Middle frontal gyrus (tissue), 1 donor: ENCODE measurements around the gene ZNF879.

Experiments used
- DNase-seq: peaks from one replicate; pipeline ENCODE4 v3.0.0-alpha.2; 2015; ENCODE audit warnings: low spot score; ENCODE audit errors: extremely low spot score

ZNF879 gene

GRCh38 chr5:179023528-179024189 is at the start of gene ZNF879:
Gene ZNF879, plus strand, starts transcription at chr5:179023804. Its CDS starts 1,201 bp downstream, at chr5:179025005.
- DNase-seq: peak; percentile 95

GRCh38 chr5:178981381-178981780 is 42.2 kb upstream of the ZNF879 start:
- no peak for DNase-seq

DNA sequence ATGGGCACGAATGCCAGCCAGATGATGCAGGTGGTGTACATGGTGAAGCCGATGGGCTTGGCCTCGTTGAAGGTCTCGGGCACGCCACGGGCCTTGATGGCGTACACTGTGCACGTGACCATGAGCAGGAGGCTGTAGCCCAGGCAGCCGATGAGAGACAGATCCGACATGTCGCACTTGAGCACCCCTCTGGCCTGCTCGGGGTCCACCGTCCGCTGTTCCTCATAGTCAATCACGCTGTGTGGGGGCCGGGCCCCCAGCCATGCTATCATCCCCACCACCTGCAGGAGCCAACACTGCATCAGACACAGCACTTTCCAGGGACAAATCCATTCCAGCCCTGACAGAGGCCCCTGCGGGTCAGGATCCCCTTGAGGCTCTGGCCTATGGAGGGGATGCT is 40.7 kb upstream of the ZNF879 start:
- DNase-seq: no peak

DNA sequence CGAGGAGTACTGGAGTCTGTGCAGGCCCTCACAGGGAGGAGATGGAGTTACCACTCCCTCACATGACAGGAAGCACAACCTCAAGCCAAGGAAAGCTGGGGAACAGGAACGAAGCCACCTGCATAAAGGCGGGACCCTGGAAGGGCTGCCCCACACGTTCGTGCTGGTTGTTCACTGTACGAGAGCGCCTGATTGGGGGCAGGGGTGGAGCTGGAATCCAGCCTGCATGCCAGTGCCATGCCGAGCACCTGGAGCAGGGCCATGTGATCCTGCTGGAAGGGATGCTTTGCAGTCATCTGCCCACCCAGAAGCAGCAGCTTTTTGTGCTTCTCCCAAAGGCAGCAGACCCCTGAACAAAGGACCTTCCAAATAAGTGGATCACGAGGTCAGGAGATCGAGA is 39.9 kb upstream of the ZNF879 start:
- no peak for DNase-seq

DNA sequence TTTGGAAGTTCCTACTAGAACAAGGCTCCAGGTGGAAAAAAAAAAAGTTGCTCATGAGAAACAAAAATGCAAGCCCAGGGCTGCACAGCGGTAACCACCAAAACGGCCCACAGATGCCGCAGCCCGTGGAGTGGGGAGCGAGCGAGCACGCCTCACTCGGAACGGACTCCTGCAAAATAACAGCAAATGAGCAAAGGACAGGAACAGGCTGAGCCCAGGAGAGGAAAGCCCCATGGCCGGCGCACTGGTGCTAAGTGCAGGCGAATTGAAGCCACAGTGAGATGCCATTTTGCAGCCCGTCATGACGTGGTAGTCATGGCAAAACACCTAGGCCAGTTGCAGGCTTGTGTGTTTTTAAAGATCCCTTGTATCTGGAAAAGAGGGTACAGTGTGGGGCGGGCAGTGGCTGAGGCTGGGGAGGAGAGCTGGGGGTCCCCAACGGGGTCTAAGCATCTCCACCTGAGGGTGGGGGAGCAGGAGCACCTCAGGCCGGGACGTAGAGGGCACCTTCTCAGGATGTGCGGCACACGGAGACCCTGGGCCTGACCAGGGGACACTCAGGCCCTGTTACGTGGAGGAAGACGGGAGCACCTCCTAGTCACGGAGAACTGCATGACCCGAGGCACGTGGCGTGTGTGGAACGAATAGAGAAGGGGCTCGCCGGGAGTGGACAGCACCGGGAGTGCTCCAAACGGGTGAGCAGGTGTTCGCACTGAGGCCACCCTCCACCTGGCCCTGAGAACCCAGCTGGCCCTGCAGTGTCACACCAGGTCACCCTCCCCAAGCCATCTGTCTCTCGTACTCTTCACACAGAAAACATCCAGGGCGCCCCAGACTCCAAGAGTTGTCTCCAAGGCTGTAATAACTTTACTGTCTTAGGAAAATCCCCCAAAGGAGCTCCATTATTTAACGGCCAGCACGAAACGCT is 39.2 kb upstream of the ZNF879 start:
- DNase-seq: no peak

DNA sequence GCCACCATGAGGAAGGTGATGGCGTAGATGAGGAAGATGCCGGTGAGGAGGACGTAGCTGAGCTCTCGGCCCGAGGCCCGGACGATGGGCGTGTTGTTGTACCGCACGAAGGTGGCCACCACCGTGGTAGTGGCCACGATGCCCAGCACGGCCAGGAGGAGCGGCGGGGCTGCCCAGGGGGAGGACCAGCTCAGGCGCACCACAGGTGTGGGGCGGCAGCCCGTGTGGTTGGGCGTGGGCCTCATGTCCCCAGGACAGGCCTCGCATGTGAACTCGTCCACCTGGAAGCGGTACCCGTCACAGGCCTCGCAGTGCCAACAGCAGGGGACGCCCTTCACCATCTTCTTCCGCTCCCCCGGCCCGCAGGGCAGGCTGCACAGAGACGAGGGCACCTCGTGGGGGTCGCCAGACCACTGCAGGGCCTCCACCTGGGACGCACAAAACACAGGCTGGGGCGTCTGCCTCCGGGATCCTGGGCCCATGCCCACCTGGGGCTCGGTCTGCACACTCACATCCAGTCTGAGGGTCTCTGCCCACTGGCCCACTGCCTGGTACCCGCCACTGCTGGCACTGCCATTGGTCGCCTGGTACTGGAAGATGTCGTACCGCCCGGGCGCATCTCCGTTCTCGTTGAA is 37.2 kb upstream of the ZNF879 start:
- DNase-seq: no peak

DNA sequence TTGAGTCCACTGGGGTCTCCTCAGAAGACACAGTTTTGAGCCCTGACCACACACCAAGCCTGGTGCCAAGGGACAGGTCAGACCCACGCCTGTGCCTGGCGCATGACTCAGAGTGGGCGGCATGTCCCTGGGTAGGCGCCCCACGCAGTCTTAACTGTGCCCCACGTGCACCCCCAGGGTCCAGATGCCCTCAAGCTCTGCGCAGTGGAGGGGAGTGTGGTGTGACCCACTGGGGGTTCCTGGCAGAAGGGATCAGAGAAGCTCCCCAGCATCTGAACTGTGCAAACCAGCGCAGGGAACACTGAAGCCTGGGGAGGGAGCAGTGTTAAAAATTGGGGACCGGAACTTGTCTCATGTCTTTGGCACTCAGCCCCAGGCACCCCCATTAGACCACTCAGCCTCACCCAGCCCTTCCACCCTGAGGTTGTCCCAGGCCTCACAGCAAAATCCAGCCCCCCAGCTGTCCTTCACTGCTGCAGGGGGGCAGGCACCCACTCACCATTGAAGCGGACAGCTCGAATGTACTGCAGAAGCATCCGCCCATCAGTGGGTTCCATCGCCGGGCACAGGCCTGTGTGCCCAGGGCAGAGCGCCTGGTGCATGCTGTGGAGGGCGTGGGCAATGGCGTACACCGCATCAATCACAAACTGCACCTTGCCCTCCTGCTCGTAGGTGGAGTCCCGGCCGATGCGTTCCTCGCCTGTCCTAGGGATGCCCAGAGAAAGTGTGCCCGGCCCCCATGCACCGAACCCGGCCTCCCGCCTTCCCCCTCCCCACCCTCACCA is 35.0 kb upstream of the ZNF879 start:
- DNase-seq: no peak

DNA sequence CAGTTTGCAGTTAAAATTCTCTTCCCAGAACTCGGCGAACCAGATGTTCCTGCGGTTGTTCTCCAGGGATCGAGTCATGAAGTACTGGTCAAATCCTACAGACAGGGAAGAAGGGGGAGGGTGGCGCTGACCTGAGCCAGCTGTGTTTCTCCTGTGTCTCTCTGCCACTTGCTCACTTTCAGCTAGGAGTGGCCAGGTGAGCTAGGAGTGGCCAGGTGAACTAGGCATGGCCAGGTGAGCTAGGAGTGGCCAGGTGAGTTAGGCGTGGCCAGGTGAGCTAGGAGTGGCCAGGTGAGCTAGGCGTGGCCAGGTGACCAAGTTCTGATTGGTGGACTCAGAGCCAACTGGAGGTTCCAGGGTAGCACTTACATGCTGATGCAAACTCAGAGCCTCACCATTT is 34.3 kb upstream of the ZNF879 start:
- DNase-seq: no peak

- no peak for DNase-seq
These were observed 33.1 kb upstream of the ZNF879 start for GRCh38 chr5:178990491-178990890.

DNA sequence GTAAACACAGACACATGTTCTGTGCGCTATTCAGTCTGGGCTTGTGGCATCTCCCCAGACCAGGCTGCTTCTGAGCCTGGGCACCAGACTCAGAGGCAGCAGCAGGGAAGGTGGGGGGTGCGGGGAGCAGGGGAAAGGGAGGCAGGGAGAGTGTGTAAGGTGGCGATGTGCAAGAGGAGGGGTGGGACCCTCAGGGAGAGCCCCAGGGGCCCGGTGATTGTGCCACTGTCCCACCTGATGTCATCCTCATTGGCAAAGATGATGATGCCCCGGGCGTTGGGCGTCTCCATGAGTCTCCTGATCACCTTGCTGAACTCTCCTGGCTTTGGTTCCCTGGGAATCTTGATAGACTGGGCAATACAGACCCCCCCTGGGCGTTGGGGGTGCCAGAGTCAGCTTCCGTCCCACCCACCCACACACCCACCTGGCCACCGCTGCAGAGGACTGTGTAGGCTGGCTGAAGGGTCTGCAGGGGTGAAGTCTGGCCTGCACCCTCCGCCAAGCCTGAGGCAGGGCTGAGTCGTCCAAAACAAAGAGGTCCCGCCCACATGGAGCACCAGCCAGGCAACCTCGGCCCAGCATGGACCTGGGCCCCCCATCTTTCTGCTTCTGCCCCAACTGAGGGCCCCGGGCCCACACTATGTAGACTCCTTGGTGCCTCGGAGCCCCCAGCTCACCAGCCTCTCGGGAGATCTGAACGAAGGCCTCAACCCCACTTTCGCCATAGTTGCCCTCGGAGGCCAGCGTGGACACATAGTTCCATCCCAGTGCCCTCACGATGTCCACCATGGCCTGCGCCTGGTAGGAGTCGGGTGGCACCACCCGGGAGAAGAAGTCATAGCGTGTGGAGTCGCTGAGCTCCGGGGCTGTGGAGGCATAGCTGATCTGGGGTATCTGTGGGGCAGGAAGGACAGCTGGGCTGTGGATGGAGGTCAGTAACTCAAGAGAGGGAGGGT is 32.1 kb upstream of the ZNF879 start:
- no peak for DNase-seq

DNA sequence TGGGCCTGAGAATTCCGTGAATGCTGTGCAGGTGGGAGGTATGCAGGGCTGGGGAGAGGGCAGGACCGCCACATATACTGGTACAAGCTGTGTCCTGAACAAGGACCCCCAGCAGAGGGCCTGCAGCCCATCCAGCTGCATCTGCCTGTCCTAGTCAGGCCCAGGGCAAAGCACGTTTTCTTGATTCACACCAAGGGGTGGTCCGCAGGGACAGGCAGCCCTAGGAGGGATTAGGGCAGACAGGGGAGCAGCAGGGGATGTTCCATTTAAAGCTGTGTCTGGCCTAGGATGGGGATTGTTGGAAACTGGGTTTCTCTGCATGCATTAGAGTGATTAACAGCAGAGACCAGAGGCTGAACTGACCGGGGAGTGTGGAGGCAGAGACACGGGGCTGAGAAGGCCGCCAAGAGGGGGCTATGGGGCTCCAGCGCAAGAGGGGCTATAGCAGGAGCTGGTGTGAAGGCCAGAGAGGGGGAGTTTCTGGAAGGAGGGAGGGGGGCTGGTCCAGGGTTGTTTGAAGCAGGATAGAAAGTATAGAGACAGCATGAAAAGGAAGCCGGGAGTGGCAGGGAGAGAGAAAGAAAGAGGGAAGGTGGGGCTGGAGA is 31.2 kb upstream of the ZNF879 start:
- DNase-seq: no peak

DNA sequence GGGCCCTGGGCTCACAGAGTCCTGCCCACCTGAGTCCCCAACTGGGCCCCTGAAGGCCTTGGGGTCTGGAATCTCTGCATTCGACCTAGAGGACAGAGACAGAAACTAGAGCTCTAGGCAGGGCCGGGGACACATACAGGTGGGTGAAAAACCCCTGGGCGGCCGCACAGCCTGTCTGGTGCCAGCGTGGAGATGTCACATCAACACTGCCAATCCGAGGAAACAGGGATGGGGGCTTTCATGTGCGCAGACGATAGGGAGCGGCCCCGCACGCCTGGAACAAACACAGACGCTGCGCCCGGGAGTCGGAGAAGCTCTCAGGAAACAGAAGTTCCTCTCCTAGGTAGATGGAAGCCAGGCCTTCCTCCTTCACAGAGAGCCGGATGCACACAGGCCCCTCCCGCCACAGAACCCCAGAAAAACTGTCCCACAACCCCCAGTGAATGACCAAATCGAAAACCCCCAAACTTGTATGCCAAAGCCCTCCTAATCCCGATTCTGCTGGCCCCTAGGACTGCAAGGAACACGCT is 30.3 kb upstream of the ZNF879 start:
- DNase-seq: no peak

- DNase-seq: no peak
These were observed 29.5 kb upstream of the ZNF879 start for GRCh38 chr5:178993955-178994579.

DNA sequence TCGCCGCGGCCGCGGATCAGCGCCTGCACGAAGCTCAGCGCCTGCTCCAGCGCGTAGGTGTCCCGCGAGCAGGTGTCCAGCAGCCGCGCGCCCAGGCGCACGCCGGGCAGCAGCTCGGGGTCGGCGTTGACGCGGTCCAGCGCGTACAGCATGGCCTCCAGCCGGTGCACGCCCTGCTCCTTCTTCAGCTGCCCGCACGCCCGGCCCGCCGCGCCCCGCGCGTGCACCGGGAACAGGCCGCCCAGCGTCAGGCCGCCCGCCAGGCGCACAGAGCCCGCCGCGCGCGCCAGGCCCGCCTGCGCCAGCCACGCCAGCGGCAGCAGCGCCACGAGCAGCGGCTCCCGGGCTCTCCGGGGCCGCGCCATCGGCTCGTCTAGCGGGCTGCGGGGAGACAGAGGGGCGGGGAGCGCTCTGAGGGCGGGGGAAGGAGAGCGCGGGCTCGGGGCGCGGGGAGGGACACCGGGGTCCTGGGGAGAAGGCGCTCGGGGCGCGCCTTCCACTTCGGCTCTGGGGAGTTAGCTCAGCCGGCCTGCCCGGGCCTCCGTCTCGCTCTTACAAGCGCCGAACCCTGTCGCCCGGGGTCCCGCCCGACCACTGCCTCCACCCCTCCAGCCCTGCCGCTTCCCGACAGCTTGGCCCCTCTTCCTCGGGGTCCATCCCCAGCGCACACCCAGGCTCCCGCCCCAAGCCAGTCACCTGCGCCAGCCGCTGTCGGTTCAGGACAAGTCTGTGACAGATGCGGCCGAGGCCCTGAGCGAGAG is 28.8 kb upstream of the ZNF879 start, which contains the start of gene GRM6:
Gene GRM6, minus strand, starts transcription at position 741 of the 761 bp plus-strand sequence. Its CDS starts 376 bp downstream, at position 365.
- no peak for DNase-seq

GRCh38 chr5:178995341-178995690 is 28.3 kb upstream of the ZNF879 start:
- no peak for DNase-seq

GRCh38 chr5:178996156-178996555 is 27.4 kb upstream of the ZNF879 start:
- no peak for DNase-seq

GRCh38 chr5:178997191-178997590 is 26.4 kb upstream of the ZNF879 start:
- DNase-seq: no peak

DNA sequence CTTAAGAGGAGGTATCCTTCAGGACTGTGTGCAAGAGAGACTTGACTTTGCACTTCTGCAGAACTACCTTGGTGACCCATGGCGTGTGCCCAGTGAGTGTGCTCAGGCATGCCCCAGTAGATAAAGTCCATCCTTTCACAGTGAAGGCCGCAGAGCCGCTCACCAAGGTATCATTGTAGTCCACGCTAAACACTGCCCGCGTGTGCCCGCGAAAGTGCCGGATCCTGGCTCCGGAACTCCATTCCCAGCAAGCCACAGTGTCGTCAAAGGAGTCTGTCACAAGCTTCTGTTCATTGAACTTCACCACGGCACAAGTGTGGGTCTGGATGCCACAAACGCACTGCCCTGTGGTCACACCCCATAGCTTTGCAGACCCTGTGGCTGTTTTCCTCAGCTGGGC is 25.2 kb upstream of the ZNF879 start:
- DNase-seq: no peak
